ENCODE measurements around the gene COL4A4. TPM values are rescaled to one million over a fixed set of nuclear protein-coding genes. Genes with fewer than 3 reads are reported as not detected.

The COL4A4 gene
- total and polyA plus RNA-seq, 10 donors: 2.0 to 8.4 (median 5.4) TPM

GRCh38 chr2:227153758-227154486 lies 10.1 kb downstream of the COL4A4 start:
- intact Hi-C loops (cut with DNase I; ENCODE audit: low total_unique reads): no loop called here
- H3K27ac ChIP-seq: no peak overlapping the region
- 78 to 86% (median 84%) methylated on average over 4 of the region's 4 CpGs for WGBS, 5 donors

GRCh38 chr2:227153307-227153706 lies 10.7 kb downstream of the COL4A4 start:
- no peak for DNase-seq
- Histone ChIP-seq H3K27me3 (replicated peaks in 1 of 7) (peaks cover 0 to 24% (median 0%) of the 10 kb centered on the region in 7 donors), H3K4me1 (no peaks in the 10 kb centered on the region), H3K36me3 (no peaks in the 10 kb centered on the region), H3K9me3 (peaks cover 0 to 11% (median 2%) of the 10 kb centered on the region in 8 donors), H3K27ac (no peak overlapping the region), H3K4me3 (no peak overlapping the region)
- WGBS, 5 donors: 79 to 88% (median 86%) methylated on average over 4 of the region's 4 CpGs
- intact Hi-C loops (cut with DNase I; ENCODE audit: low total_unique reads): no loop called here
- TF ChIP-seq CTCF (IDR thresholded peaks at IDR 0.05 in 8 of 11, conservative IDR thresholded peaks at IDR 0.05 in 3 of 11): no peak
- TF ChIP-seq POLR2AphosphoS5 (IDR thresholded peaks at IDR 0.05): no peak
- TF ChIP-seq POLR2A (IDR thresholded peaks at IDR 0.05): no peak

More at GRCh38 chr2:227153758-227154486, 10.1 kb downstream of the COL4A4 start:
- no peak for TF ChIP-seq CTCF (IDR thresholded peaks at IDR 0.05 in 8 of 11, conservative IDR thresholded peaks at IDR 0.05 in 3 of 11)
- TF ChIP-seq POLR2AphosphoS5 (IDR thresholded peaks at IDR 0.05): no peak
- no peak for TF ChIP-seq POLR2A (IDR thresholded peaks at IDR 0.05)
- H3K27me3 ChIP-seq (replicated peaks in 1 of 7): peaks cover 0 to 24% (median 0%) of the 10 kb centered on the region in 7 donors
- H3K4me1 ChIP-seq: no peaks in the 10 kb centered on the region
- DNase-seq: no peak
- H3K36me3 ChIP-seq: no peaks in the 10 kb centered on the region
- H3K9me3 ChIP-seq: peaks cover 0 to 11% (median 0%) of the 10 kb centered on the region in 8 donors
- no peak overlapping the region for H3K4me3 ChIP-seq

- WGBS, 5 donors: 89 to 97% (median 93%) methylated on average over 2 of the region's 2 CpGs
These were observed 11.8 kb downstream of the COL4A4 start for GRCh38 chr2:227152093-227152766.

More at GRCh38 chr2:227152093-227152766, 11.8 kb downstream of the COL4A4 start:
- Histone ChIP-seq H3K27ac (no peak overlapping the region), H3K9me3 (peaks cover 0 to 15% (median 6%) of the 10 kb centered on the region in 8 donors), H3K4me3 (no peak overlapping the region), H3K4me1 (no peaks in the 10 kb centered on the region), H3K27me3 (replicated peaks in 1 of 7) (peaks cover 0 to 24% (median 0%) of the 10 kb centered on the region in 7 donors), H3K36me3 (no peaks in the 10 kb centered on the region)
- no peak for DNase-seq
- intact Hi-C loops (cut with DNase I; ENCODE audit: low total_unique reads): no loop called here
- TF ChIP-seq POLR2A (IDR thresholded peaks at IDR 0.05) (no peak), CTCF (IDR thresholded peaks at IDR 0.05 in 8 of 11, conservative IDR thresholded peaks at IDR 0.05 in 3 of 11) (no peak), POLR2AphosphoS5 (IDR thresholded peaks at IDR 0.05) (no peak)

All from spleen (tissue), 11 donors.